Measurements from ENCODE around the gene RGPD6. TPM values are rescaled to one million over a fixed set of nuclear protein-coding genes. Genes with fewer than 3 reads are reported as not detected.
"Not testable (repeated sequence)": the region's sequence is repeated elsewhere in the genome, so short reads cannot be mapped to it uniquely, and the experiment has no call there.

The RGPD6 gene
- total RNA-seq, 1 experiment from 2014 or later, result 6.4 TPM

DNA sequence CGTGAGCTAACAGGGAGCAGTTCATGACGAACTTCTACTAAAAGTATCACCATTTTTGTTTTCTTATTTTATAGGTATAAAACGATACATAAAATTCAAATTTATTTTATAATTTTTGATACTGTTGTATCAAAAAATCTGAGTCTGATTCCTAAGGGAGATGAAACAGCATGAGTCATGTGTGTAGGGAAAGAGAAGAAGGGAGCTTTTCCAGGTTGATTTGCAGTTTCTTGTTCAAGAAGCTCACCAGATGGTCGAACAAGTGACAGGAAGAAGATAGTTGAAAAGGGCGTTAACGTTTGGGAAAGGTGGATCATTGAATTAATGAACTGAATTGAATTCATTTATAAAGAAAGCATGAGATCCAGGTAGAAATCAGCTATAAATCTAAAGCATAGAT is 81.0 kb downstream of the RGPD6 start:
- H3K4me3 ChIP-seq, H3K9me3 ChIP-seq, H3K36me3 ChIP-seq, DNase-seq, H3K27me3 ChIP-seq: not testable (repeated sequence)

- not testable (repeated sequence) for H3K4me3 ChIP-seq, H3K9me3 ChIP-seq, DNase-seq, H3K27me3 ChIP-seq, H3K36me3 ChIP-seq
These were observed 82.5 kb downstream of the RGPD6 start for GRCh38 chr2:110494488-110494887.

GRCh38 chr2:110488991-110489390 is 88.0 kb downstream of the RGPD6 start:
- not testable (repeated sequence) for H3K27me3 ChIP-seq, H3K4me3 ChIP-seq, H3K9me3 ChIP-seq, H3K36me3 ChIP-seq, DNase-seq

- H3K9me3 ChIP-seq, DNase-seq, H3K4me3 ChIP-seq, H3K27me3 ChIP-seq, H3K36me3 ChIP-seq: not testable (repeated sequence)
These were observed 94.3 kb downstream of the RGPD6 start for GRCh38 chr2:110482697-110483096.

GRCh38 chr2:110481200-110481599 is 95.8 kb downstream of the RGPD6 start:
- H3K27me3 ChIP-seq, H3K9me3 ChIP-seq, H3K4me3 ChIP-seq, H3K36me3 ChIP-seq, DNase-seq: not testable (repeated sequence)

DNA sequence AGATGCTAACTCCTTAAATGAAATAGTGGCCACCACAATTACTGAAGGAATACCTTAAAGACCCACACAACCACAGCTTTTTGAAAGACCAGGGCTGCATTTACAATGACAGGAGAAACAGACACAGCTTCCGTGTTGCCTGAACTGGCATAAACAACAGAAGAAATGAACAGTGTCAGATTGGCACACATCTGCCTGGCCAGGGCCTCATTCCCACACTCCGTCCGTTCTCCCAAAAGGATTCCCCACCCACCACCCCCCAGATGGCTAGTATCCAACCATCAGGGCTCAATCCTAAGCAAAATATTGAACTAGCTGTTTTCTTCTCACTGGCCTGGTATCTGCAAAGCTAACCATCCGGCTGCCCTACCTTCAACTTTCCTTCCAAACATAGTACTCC is 96.9 kb downstream of the RGPD6 start:
- H3K9me3 ChIP-seq, H3K36me3 ChIP-seq, DNase-seq, H3K27me3 ChIP-seq, H3K4me3 ChIP-seq: not testable (repeated sequence)

DNA sequence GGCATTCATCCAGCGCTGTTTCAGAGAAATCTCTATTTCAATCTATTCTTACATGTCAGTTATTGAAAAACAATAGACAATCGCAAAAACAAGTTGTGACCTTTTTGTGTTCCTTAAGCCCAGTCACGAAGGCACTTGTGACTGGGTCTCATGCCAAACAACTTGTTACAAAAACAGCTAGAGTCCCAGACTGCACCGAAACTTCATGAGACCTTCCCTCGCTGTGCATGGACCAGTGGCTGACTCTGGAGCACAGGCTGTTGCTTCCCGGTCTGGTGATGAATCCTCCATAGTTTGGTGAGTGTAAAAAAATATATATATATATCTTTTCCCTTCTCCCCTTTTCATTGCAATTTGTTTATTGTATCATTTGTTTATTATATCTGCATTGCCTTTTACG is 99.7 kb downstream of the RGPD6 start:
- H3K36me3 ChIP-seq, H3K4me3 ChIP-seq, H3K27me3 ChIP-seq, H3K9me3 ChIP-seq, DNase-seq: not testable (repeated sequence)

DNA sequence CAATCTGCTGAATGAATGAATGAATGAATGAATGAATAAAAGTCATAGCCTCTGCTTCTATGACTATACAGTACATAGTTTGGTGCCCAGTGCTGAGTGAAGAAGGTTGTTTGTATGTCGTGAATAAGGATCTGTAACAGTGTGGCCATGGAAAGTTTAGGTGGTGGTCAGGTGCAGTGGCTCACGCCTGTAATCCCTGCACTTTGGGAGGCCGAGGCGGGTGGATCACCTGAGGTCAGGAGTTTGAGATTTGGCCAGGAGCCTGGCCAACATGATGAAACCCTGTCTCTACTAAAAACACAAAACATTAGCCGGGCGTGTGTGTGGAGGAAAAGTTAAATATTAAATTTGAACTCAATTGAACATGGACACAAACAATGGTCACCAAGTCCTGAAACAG is 100.1 kb downstream of the RGPD6 start:
- not testable (repeated sequence) for H3K4me3 ChIP-seq, H3K27me3 ChIP-seq, DNase-seq, H3K36me3 ChIP-seq, H3K9me3 ChIP-seq

DNA sequence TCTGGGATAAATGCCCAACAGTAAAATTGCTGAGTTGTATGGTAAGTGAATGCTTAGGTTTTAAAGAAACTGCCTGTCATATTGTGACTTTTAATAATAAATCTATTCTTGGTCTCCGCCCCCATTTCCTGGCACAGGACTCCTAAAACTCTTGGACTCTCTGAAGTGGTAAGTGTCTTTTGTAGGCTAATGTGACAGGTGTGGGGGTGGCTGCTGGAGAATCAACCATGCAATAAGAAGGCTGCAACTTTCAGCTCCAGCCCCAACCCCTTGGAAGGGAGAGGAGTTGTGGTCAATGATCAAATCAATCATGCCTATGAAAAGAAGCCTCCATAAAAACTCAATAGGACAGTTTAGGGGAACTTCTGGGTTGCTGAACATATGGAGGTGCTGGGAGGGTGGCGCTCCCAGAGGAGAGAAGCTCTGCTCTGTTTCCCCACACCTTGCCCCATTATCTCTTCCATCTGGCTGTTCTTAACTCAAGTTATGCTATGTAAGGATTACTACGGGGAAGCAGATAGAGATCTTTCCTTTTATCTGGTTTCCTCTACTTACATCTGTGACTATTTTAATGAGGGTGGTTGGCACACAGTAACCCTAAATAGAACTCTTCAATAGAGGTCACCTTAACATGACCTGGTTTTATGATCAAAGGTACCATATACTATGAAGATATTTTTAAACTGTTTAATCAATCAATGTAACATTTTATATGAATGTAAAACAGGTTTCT is 101.2 kb downstream of the RGPD6 start:
- DNase-seq, H3K4me3 ChIP-seq, H3K9me3 ChIP-seq, H3K36me3 ChIP-seq, H3K27me3 ChIP-seq: not testable (repeated sequence)

- not testable (repeated sequence) for H3K9me3 ChIP-seq, H3K36me3 ChIP-seq, H3K27me3 ChIP-seq, DNase-seq, H3K4me3 ChIP-seq
These were observed 102.1 kb downstream of the RGPD6 start for GRCh38 chr2:110474898-110475297.

- DNase-seq, H3K27me3 ChIP-seq, H3K36me3 ChIP-seq: not testable (repeated sequence)
These were observed 104.0 kb downstream of the RGPD6 start for GRCh38 chr2:110473059-110473358.

GRCh38 chr2:110472171-110473058 is 104.6 kb downstream of the RGPD6 start, which contains the start of gene LIMS4:
LIMS4 (minus strand) TSS chr2:110472816; CDS start chr2:110472778, 38 bp downstream.
- H3K27me3 ChIP-seq, H3K4me3 ChIP-seq, H3K9me3 ChIP-seq, DNase-seq, H3K36me3 ChIP-seq: not testable (repeated sequence)

More at GRCh38 chr2:110473059-110473358, 104.0 kb downstream of the RGPD6 start:
- H3K9me3 ChIP-seq, H3K4me3 ChIP-seq: not testable (repeated sequence)

GRCh38 chr2:110468921-110469320 is 108.1 kb downstream of the RGPD6 start:
- not testable (repeated sequence) for DNase-seq, H3K36me3 ChIP-seq, H3K9me3 ChIP-seq, H3K4me3 ChIP-seq, H3K27me3 ChIP-seq

GRCh38 chr2:110465312-110465711 is 111.7 kb downstream of the RGPD6 start:
- not testable (repeated sequence) for H3K9me3 ChIP-seq, DNase-seq, H3K4me3 ChIP-seq, H3K36me3 ChIP-seq, H3K27me3 ChIP-seq

Other genes with a start within 250 kb of the RGPD6 start
- gene LIMS4, start 104.4 kb downstream of the RGPD6 start, total RNA-seq (2014; rRNA removed; shearing (Covaris generic); ENCODE audit: low replicate concordance), result 0.26 TPM in 1 of 2 replicates, not detected in the other
- gene BUB1, start 100.8 kb upstream of the RGPD6 start, total RNA-seq (2014; rRNA removed; shearing (Covaris generic); ENCODE audit: low replicate concordance), result 54.3 and 87.3 TPM in 2 replicates
- gene ACOXL, start 155.4 kb upstream of the RGPD6 start, total RNA-seq (2014; rRNA removed; shearing (Covaris generic); ENCODE audit: low replicate concordance), result not detected in 2 replicates

All from MG63 (cell line).